A549 (cell line): Measurements from ENCODE around the gene LGI1. TPM values are rescaled to one million over a fixed set of nuclear protein-coding genes. Genes with fewer than 3 reads are reported as not detected.

Experiments
- ATAC-seq, 2 experiments: fragments of 200-7000 bp in 1 of 2; fragments of >200 bp in 1 of 2; cut with Nextera tagmentation in 1 of 2; cut with Tn5 transposase in 1 of 2; 3 replicates each; pipeline versions ENCODE4 v1.8.0 to v1.9.1; 2018 to 2020; ENCODE audit warnings: mild to moderate bottlenecking in 1 of 2, moderate library complexity in 1 of 2
- CTCF ChIA-PET: fragments of 300-600 bp; sonication (Branson Sonifier 250); formaldehyde crosslinking; extraction: SDS; loops from one replicate; lab custom pipeline; 2021; ENCODE audit warnings: antibody characterized with exemption, inconsistent platforms; lab: Yijun Ruan, JAX
- POLR2A ChIA-PET: fragments of 350-600 bp; formaldehyde crosslinking; extraction: SDS; loops from one replicate; lab custom pipeline; 2021; ENCODE audit warnings: antibody characterized with exemption, inconsistent platforms; lab: Yijun Ruan, JAX
- DNase-seq, 2 experiments: peaks; one replicate each; pipeline versions ENCODE4 v3.0.0 to v3.0.0-alpha.2; 2011 to 2016; ENCODE audit warnings: low read depth in 1 of 2, low spot score in 1 of 2
- FAIRE-seq: peaks from 2 replicates; lab custom pipeline; 2011; peaks lifted over from hg19 to GRCh38; lab: Jason Lieb, UNC
- H3K27ac ChIP-seq, 2 experiments: fragments of >200 bp; sonication (Bioruptor Twin); formaldehyde crosslinking; 3 replicates each; pipeline ENCODE4 v1.5.1; 2016 to 2017
- H3K4me1 ChIP-seq: fragments of >200 bp; sonication (Bioruptor Twin); formaldehyde crosslinking; 3 replicates; pipeline ENCODE4 v1.6.1; 2016
- H3K4me2 ChIP-seq: fragments of >200 bp; sonication (Bioruptor Twin); formaldehyde crosslinking; 3 replicates; pipeline ENCODE4 v1.6.1; 2016
- H3K4me3 ChIP-seq: fragments of >200 bp; sonication (Bioruptor Twin); formaldehyde crosslinking; 3 replicates; pipeline ENCODE4 v1.5.1; 2016
- H3K9me3 ChIP-seq: fragments of >200 bp; sonication (Bioruptor Twin); formaldehyde crosslinking; 3 replicates; pipeline ENCODE4 v1.6.1; 2016
- CTCF ChIP-seq: fragments of >200 bp; sonication (Bioruptor Twin); formaldehyde crosslinking; IDR thresholded peaks from 3 replicates; pipeline ENCODE4 v1.5.1; 2016
- EP300 ChIP-seq, 2 experiments: fragments of >200 bp; sonication (Bioruptor Twin); formaldehyde crosslinking; IDR thresholded peaks; 2 replicates in 1 of 2; 3 replicates in 1 of 2; pipeline ENCODE4 v1.6.1; 2016 to 2017
- FOSB ChIP-seq: fragments of 250-450 bp; sonication (Bioruptor Pico); IDR thresholded peaks from 2 replicates; pipeline ENCODE4 v1.5.0; 2020; ENCODE audit warnings: mild to moderate bottlenecking, moderate library complexity
- HES2 ChIP-seq: fragments of >200 bp; sonication (Bioruptor Twin); formaldehyde crosslinking; IDR thresholded peaks from 2 replicates; pipeline ENCODE4 v1.6.1; 2016
- HOXA7 ChIP-seq: fragments of 250-450 bp; sonication (Bioruptor Pico); IDR thresholded peaks from 2 replicates; pipeline ENCODE4 v1.5.0; 2020; ENCODE audit warnings: mild to moderate bottlenecking, moderate library complexity
- HOXB13 ChIP-seq: fragments of 250-450 bp; sonication (Bioruptor Pico); IDR thresholded peaks from 2 replicates; pipeline ENCODE4 v1.5.0; 2020; ENCODE audit warnings: low read depth, mild to moderate bottlenecking, moderate library complexity
- HOXB5 ChIP-seq: fragments of 250-450 bp; sonication (Bioruptor Pico); IDR thresholded peaks from 2 replicates; pipeline ENCODE4 v1.5.0; 2020; ENCODE audit warnings: mild to moderate bottlenecking, moderate library complexity
- JUN ChIP-seq, 2 experiments: fragments of >200 bp; sonication (Bioruptor Twin); formaldehyde crosslinking; IDR thresholded peaks; 2 replicates in 1 of 2; 3 replicates in 1 of 2; pipeline ENCODE4 v1.6.1; 2016 to 2017
- PBX3 ChIP-seq: IDR thresholded peaks from 2 replicates; pipeline ENCODE4 v1.6.1; 2012
- POLR2AphosphoS2 ChIP-seq: conservative IDR thresholded peaks from 2 replicates; pipeline ENCODE4 v1.6.1; 2012; ENCODE audit warnings: low read length, improper control_type of control experiment, inconsistent platforms
- RAD21 ChIP-seq, 2 experiments: fragments of >200 bp in 1 of 2; sonication (Bioruptor Twin) in 1 of 2; formaldehyde crosslinking in 1 of 2; IDR thresholded peaks in 1 of 2; conservative IDR thresholded peaks in 1 of 2; 2 replicates in 1 of 2; 3 replicates in 1 of 2; pipeline ENCODE4 v1.6.1; 2012 to 2018; ENCODE audit warnings: inconsistent platforms in 1 of 2
- RARB ChIP-seq: fragments of 250-450 bp; sonication (Bioruptor Pico); IDR thresholded peaks from 2 replicates; pipeline ENCODE4 v1.8.0; 2021; ENCODE audit warnings: mild to moderate bottlenecking, moderate library complexity
- REST ChIP-seq: fragments of 200-600 bp; sonication (generic); IDR thresholded peaks from 2 replicates; pipeline ENCODE4 v1.6.1; 2016; ENCODE audit warnings: antibody characterized with exemption, mild to moderate bottlenecking, moderate library complexity
- RNF2 ChIP-seq: fragments of 200-600 bp; sonication (generic); IDR thresholded peaks from 2 replicates; pipeline ENCODE4 v1.6.1; 2016; ENCODE audit warnings: low read depth, mild to moderate bottlenecking, antibody characterized with exemption, moderate library complexity, borderline replicate concordance
- SMC3 ChIP-seq: fragments of >200 bp; sonication (Bioruptor Twin); formaldehyde crosslinking; IDR thresholded peaks from 3 replicates; pipeline ENCODE4 v1.6.1; 2018; ENCODE audit warnings: inconsistent platforms
- TP53 ChIP-seq: fragments of 250-450 bp; sonication (Bioruptor Pico); IDR thresholded peaks from 2 replicates; pipeline ENCODE4 v1.5.0; 2021; ENCODE audit warnings: mild to moderate bottlenecking, moderate library complexity
- ZC3H11A ChIP-seq: fragments of 450-650 bp; IDR thresholded peaks from 2 replicates; pipeline ENCODE4 v1.6.1; 2014; ENCODE audit warnings: antibody characterized with exemption, mild to moderate bottlenecking
- ZFP36 ChIP-seq: fragments of 450-650 bp; IDR thresholded peaks from 2 replicates; pipeline ENCODE4 v1.6.1; 2014; ENCODE audit warnings: borderline replicate concordance; ENCODE audit not compliant: partially characterized antibody
- WGBS: methylation state at CpG from one replicate; pipeline ENCODE4 v1.1.6; 2017; ENCODE audit errors: missing lambda C conversion rate; 5-methylcytosine and 5-hydroxymethylcytosine counted together
- polyA minus RNA-seq: library from RNA; depleted of rRNA, polyadenylated mRNA; stranded (reverse); fragments of >200 nt; gene quantifications from 2 replicates; pipeline ENCODE4 v1.2.3, GENCODE V29; 2011; rRNA and poly(A)+ RNA removed
- polyA plus RNA-seq, 4 experiments: library from polyadenylated mRNA; depleted of rRNA in 3 of 4; stranded (reverse); fragments of >200 nt; fragmentation: RNase III in 1 of 4; extraction: RNeasy Plus Mini Kit Qiagen cat#74134 plus additional on column Dnase treatment in 1 of 4; gene quantifications; 2 replicates in 3 of 4; 3 replicates in 1 of 4; pipeline ENCODE4 v1.2.3, GENCODE V29; 2011 to 2017

LGI1 gene
- polyA plus RNA-seq (2011; rRNA removed) (not detected in 2 replicates), polyA plus RNA-seq (2017; fragmentation: RNase III; extraction: RNeasy Plus Mini Kit Qiagen cat#74134 plus additional on column Dnase treatment) (not detected in 3 replicates), polyA minus RNA-seq (not detected in 2 replicates)
- not detected in 2 replicates for polyA plus RNA-seq (2012; cell fraction: cytosol; rRNA removed)
- polyA plus RNA-seq (2012; cell fraction: nucleus; rRNA removed) = not detected in 2 replicates

GRCh38 chr10:93757801-93758507, at the start of gene LGI1:
TSS of gene LGI1 (plus strand) at chr10:93757936. CDS start at chr10:93758145, 209 bp downstream.
- Histone ChIP-seq H3K9me3 (no peaks in the 10 kb centered on the region), H3K4me3 (no peak within 1 kb of the TSS), H3K4me1 (no peaks in the 10 kb centered on the region), H3K4me2 (no peak within 1 kb of the TSS), H3K27ac (no peak within 1 kb of the TSS)
- WGBS = 73% methylated on average over 16 of the region's 16 CpGs
- ATAC-seq = no peak
- ChIA-PET CTCF (interaction anchor here (0.6 to 0.9 kb wide), 2 partner anchors 56 to 954 kb away, joined by 3 read pairs; partner anchors contain the start of gene FRA10AC1), POLR2A (no interaction called here)
- FAIRE-seq = no peak
- no peak for DNase-seq
- TF ChIP-seq HOXA7 (CRISPR knock-in tag) (no peak), HOXB5 (CRISPR knock-in tag) (no peak), JUN (IDR thresholded peaks at IDR 0.05) (no peak), POLR2AphosphoS2 (no peak), ZFP36 (no peak), REST (no peak), FOSB (CRISPR knock-in tag) (no peak), RARB (no peak), ZC3H11A (no peak), HOXB13 (CRISPR knock-in tag) (no peak), SMC3 (no peak), TP53 (CRISPR knock-in tag) (no peak), EP300 (IDR thresholded peaks at IDR 0.05) (no peak), RNF2 (no peak), CTCF (no peak), PBX3 (no peak), HES2 (no peak), RAD21 (conservative IDR thresholded peaks at IDR 0.05 in 1 of 2, IDR thresholded peaks at IDR 0.05 in 1 of 2) (no peak)
